ENCODE data around the gene VWA5B1. TPM values are rescaled to one million over a fixed set of nuclear protein-coding genes. Genes with fewer than 3 reads are reported as not detected.

The VWA5B1 gene
- total and polyA plus RNA-seq, 10 of the 15 experiments (the other 5 are each of a cell fraction or from before 2014, with no cell fraction given) = under 0.01 to 0.05 (median 0.01) TPM; not detected in 7

DNA sequence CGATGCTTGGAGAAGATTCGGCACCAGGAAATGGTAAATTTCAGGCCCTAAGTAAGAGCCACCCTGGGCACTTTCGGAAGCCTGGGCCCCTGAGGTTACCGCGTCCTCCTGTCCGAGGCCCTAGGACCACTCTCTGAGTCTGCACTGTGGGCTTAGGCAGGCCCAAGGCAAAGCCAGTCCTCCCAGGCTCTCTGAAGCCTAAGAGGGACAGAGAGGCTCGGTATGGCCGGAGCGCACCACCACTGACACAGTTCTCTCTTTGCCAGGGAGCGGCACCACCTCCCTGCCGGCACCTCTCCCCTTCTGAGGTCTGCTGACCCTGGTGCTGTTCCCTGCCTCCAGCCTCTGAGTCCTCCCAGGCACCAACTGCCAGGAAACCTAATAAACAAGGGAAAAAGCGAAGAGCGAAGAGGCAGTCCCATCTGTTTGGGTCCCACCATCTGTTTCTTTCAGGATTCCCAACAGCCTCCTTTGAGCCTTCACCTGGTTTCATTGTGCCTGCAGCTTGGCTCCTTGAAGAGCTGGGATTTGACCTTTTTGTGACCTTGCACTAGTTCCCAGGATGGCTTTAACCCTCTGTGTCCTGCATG, 57.7 kb downstream of the VWA5B1 start:
- no peak overlapping the region for H3K9ac ChIP-seq (ENCODE audit: control insufficient read depth, insufficient read depth, low read length)
- H3K4me1 ChIP-seq (ENCODE audit: control insufficient read depth, insufficient read depth, low read length) = no peaks in the 10 kb centered on the region
- no peak overlapping the region for H3K4me2 ChIP-seq (ENCODE audit: control insufficient read depth, insufficient read depth)
- SMC1A ChIA-PET (ENCODE audit: uncharacterized antibody, unreplicated experiment) = no interaction called here
- H3K4me3 ChIP-seq = no peak overlapping the region
- H4K20me1 ChIP-seq (ENCODE audit: control insufficient read depth, insufficient read depth) = no peaks in the 10 kb centered on the region
- no peaks in the 10 kb centered on the region for H3K79me2 ChIP-seq (ENCODE audit: control insufficient read depth, insufficient read depth, low read length)
- BruUV-seq (replicated peaks) = no TSS peak
- FAIRE-seq (no peak), ATAC-seq (no peak), DNase-seq (ENCODE audit: low read depth, low spot score) (no peak)
- no peak overlapping the region for H2AFZ ChIP-seq (ENCODE audit: control insufficient read depth, low read depth, low read length)
- no peaks in the 10 kb centered on the region; a peak in 1 of 4 replicates for H3K27me3 ChIP-seq (replicated peaks in 1 of 2; ENCODE audit: control insufficient read depth in 2 of 2, insufficient read depth in 2 of 2, low read length in 1 of 2)
- H3K36me3 ChIP-seq (ENCODE audit: control insufficient read depth in 2 of 2, insufficient read depth in 2 of 2, low read length in 1 of 2) = no peaks in the 10 kb centered on the region
- H3K27ac ChIP-seq (ENCODE audit: control insufficient read depth, insufficient read depth) = no peak overlapping the region
- in situ Hi-C loops (cut with MboI) = no loop called here
- intact Hi-C loops (cut with micrococcal nuclease; ENCODE audit: unreplicated experiment) = no loop called here
- RAD21 ChIA-PET (ENCODE audit: unreplicated experiment) = no interaction called here
- no peaks in the 10 kb centered on the region for H3K9me3 ChIP-seq (replicated peaks; ENCODE audit: control insufficient read depth, insufficient read depth, low read length)
- TF ChIP-seq CBX5 (IDR thresholded peaks at IDR 0.05; ENCODE audit: low read depth) = no peak
- TF ChIP-seq, protein P1, sequence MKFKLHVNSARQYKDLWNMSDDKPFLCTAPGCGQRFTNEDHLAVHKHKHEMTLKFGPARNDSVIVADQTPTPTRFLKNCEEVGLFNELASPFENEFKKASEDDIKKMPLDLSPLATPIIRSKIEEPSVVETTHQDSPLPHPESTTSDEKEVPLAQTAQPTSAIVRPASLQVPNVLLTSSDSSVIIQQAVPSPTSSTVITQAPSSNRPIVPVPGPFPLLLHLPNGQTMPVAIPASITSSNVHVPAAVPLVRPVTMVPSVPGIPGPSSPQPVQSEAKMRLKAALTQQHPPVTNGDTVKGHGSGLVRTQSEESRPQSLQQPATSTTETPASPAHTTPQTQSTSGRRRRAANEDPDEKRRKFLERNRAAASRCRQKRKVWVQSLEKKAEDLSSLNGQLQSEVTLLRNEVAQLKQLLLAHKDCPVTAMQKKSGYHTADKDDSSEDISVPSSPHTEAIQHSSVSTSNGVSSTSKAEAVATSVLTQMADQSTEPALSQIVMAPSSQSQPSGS (IDR thresholded peaks at IDR 0.05; ENCODE audit: low read length) = no peak
- no peak for TF ChIP-seq MTA2 (IDR thresholded peaks at IDR 0.05; ENCODE audit: low read depth)
- TF ChIP-seq, protein P2, sequence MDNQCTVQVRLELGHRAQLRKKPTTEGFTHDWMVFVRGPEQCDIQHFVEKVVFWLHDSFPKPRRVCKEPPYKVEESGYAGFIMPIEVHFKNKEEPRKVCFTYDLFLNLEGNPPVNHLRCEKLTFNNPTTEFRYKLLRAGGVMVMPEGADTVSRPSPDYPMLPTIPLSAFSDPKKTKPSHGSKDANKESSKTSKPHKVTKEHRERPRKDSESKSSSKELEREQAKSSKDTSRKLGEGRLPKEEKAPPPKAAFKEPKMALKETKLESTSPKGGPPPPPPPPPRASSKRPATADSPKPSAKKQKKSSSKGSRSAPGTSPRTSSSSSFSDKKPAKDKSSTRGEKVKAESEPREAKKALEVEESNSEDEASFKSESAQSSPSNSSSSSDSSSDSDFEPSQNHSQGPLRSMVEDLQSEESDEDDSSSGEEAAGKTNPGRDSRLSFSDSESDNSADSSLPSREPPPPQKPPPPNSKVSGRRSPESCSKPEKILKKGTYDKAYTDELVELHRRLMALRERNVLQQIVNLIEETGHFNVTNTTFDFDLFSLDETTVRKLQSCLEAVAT (IDR thresholded peaks at IDR 0.05) = no peak
- TF ChIP-seq GATAD2B (conservative IDR thresholded peaks at IDR 0.05; ENCODE audit: low read depth) = no peak
- CTCF ChIA-PET = interaction anchor here (1.0 kb wide), 1 partner anchor 135 kb away, joined by 4 read pairs; no protein-coding TSS in a partner anchor
- WGBS (ENCODE audit: insufficient coverage, insufficient replicate concordance, low lambda C conversion rate, missing lambda C conversion rate) = 72% methylated on average over 13 of the region's 13 CpGs
- POLR2A ChIA-PET = no interaction called here
